Esophagus squamous epithelium (tissue), 5 donors: ENCODE results near the gene UBA3. TPM values are rescaled to one million over a fixed set of nuclear protein-coding genes. Genes with fewer than 3 reads are reported as not detected.

Source experiments
- DNase-seq: peaks from one replicate; lab custom pipeline; 2025; lab: John Stamatoyannopoulos, UW
- H3K27ac ChIP-seq, 4 donors: fragments of 200-600 bp; sonication (generic); one replicate each; pipeline ENCODE4 v1.5.1; 2016 to 2019; ENCODE audit warnings: mild to moderate bottlenecking in 1 of 4
- H3K27me3 ChIP-seq, 4 donors: fragments of 200-600 bp; sonication (generic); 1 replicate in 3 of 4; 2 replicates in 1 of 4; pipeline versions ENCODE4 v1.5.1 to v1.6.0; 2017 to 2021; ENCODE audit warnings: antibody characterized with exemption in 1 of 4
- H3K36me3 ChIP-seq, 3 donors: fragments of 200-600 bp; sonication (generic); one replicate each; pipeline ENCODE4 v1.5.1; 2016 to 2019
- H3K4me1 ChIP-seq, 3 donors: fragments of 200-600 bp; sonication (generic); one replicate each; pipeline ENCODE4 v1.5.1; 2017 to 2019
- H3K4me3 ChIP-seq, 4 donors: fragments of 200-600 bp; sonication (generic); 1 replicate in 3 of 4; 2 replicates in 1 of 4; pipeline ENCODE4 v1.5.1; 2016 to 2019; ENCODE audit warnings: mild to moderate bottlenecking in 2 of 4, moderate library complexity in 1 of 4
- H3K9me3 ChIP-seq, 3 donors: fragments of 200-600 bp; sonication (generic); one replicate each; pipeline ENCODE4 v1.5.1; 2016 to 2019
- POLR2A ChIP-seq, 4 donors: fragments of 450-650 bp; IDR thresholded peaks; one replicate each; pipeline ENCODE4 v1.6.1; 2017; ENCODE audit warnings: antibody characterized with exemption in 4 of 4, mild to moderate bottlenecking in 4 of 4, moderate library complexity in 3 of 4
- WGBS, 2 donors: methylation state at CpG; one replicate each; pipeline ENCODE4 v1.1.5; 2018; 5-methylcytosine and 5-hydroxymethylcytosine counted together
- intact Hi-C: fragments of 100-400 bp; cut with DNase I; formaldehyde crosslinking; loops from one replicate; pipeline ENCODE4 v1.15.0; 2022
- total RNA-seq, 4 donors: library from RNA; depleted of rRNA; stranded (reverse); fragments of >200 nt; gene quantifications; one replicate each; pipeline ENCODE4 v1.1.0, GENCODE V29; 2016
- TF ChIP-seq, protein P1 (sequence below), 6 experiments: fragments of 450-650 bp in 4 of 6; fragments of 200-600 bp in 2 of 6; sonication (generic) in 2 of 6; IDR thresholded peaks; one replicate each; pipeline ENCODE4 v1.5.1; 2016 to 2019; ENCODE audit warnings: antibody characterized with exemption in 6 of 6, mild to moderate bottlenecking in 4 of 6, moderate library complexity in 4 of 6
- donor health status: DM: yes; HTN: yes; CAD: no.

The UBA3 gene
- total RNA-seq, 4 donors from 2014 or later: 33.3 to 63.3 (median 52.7) TPM

DNA sequence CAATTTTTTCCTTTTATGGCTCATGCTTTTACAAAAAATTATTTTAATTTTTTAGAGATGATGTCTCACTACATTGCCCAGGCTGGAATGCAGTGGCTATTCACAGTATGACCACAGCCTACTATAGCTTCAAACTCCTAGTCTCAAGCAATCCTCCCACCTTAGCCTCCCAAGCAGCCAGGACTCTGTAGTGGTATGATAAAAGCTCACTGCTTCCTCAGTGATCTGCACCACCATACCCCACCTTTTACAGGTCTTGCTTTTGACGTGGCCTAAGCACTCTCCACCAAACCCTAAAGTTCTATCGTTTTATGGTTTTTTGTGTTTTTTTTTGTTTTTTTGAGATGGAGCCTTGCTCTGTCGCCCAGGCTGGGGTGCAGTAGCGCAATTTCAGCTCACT, 14.0 kb downstream of the UBA3 start:
- Histone ChIP-seq H3K27ac (no peak overlapping the region), H3K36me3 (peaks cover 0 to 83% (median 19%) of the 10 kb centered on the region in 3 donors), H3K27me3 (no peaks in the 10 kb centered on the region), H3K9me3 (no peaks in the 10 kb centered on the region), H3K4me3 (no peak overlapping the region), H3K4me1 (no peaks in the 10 kb centered on the region)
- 69 to 100% methylated on average over 2 to 3 of the region's 4 CpGs for whole genome bisulfite sequencing, 2 donors
- no peak for TF ChIP-seq POLR2A (IDR thresholded peaks at IDR 0.05)
- TF ChIP-seq, protein P1, sequence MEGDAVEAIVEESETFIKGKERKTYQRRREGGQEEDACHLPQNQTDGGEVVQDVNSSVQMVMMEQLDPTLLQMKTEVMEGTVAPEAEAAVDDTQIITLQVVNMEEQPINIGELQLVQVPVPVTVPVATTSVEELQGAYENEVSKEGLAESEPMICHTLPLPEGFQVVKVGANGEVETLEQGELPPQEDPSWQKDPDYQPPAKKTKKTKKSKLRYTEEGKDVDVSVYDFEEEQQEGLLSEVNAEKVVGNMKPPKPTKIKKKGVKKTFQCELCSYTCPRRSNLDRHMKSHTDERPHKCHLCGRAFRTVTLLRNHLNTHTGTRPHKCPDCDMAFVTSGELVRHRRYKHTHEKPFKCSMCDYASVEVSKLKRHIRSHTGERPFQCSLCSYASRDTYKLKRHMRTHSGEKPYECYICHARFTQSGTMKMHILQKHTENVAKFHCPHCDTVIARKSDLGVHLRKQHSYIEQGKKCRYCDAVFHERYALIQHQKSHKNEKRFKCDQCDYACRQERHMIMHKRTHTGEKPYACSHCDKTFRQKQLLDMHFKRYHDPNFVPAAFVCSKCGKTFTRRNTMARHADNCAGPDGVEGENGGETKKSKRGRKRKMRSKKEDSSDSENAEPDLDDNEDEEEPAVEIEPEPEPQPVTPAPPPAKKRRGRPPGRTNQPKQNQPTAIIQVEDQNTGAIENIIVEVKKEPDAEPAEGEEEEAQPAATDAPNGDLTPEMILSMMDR (IDR thresholded peaks at IDR 0.05): no peak
- intact Hi-C loops: no loop called here
- DNase-seq: no peak

DNA sequence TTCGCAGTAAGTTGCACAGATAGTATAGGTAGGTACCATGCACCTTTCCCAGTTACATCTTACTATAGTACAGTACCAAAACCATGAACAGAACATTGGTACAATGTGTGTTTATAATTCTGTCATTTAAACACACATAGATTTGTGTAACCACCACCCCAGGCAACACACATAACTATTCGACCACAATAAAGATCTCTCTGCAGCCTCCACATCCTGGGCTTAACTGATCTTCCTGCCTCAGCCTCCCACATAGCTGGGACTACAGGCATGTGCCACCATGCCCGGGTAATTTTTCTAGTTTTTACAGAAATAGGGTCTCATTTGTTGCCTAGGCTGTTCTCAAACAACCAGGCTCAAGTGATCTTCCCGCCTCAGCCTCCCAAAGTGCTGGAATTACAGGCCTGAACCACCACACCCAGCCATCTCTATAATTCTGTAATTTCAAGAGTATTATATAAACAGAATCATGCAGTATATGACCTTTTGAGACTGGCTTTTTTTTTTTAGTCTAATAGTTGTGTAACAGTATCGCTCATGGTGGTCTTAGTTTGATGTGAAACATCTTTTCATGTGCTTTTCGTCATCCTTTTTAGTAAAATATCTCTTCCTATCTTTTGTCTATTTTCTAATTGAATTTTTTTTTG, 14.7 kb downstream of the UBA3 start:
- intact Hi-C loops: no loop called here
- H3K27ac ChIP-seq: no peak overlapping the region
- TF ChIP-seq, protein P1 (IDR thresholded peaks at IDR 0.05): no peak
- TF ChIP-seq POLR2A (IDR thresholded peaks at IDR 0.05): no peak
- no peaks in the 10 kb centered on the region for H3K9me3 ChIP-seq
- H3K4me3 ChIP-seq: no peak overlapping the region
- WGBS, 2 donors: 85% methylated on average over 6 of the region's 6 CpGs
- no peaks in the 10 kb centered on the region for H3K4me1 ChIP-seq
- H3K36me3 ChIP-seq: peaks cover 0 to 83% (median 26%) of the 10 kb centered on the region in 3 donors
- DNase-seq: no peak
- H3K27me3 ChIP-seq: no peaks in the 10 kb centered on the region

DNA sequence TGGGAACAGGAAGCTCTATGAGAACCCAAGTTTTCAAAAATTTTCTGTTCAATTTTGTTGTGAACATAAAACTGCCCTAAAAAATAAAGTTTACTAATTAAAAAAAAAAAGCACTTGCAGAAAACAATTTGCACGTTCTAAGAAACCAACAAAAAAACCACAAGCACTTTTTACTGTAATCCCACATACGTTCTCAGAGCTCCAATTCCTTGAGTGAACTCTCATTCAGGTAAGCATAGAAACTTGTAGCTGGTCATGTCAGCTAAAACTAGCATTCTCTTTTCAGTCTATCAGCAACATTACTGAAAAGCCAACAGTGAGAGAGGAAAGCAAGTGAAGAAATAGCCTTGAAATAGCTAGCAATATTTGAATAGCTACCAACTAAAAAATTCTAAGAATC, 16.5 kb downstream of the UBA3 start:
- intact Hi-C loops: no loop called here
- no peaks in the 10 kb centered on the region for H3K9me3 ChIP-seq
- no peaks in the 10 kb centered on the region for H3K4me1 ChIP-seq
- DNase-seq: no peak
- no peak overlapping the region for H3K4me3 ChIP-seq
- H3K27me3 ChIP-seq: no peaks in the 10 kb centered on the region
- TF ChIP-seq, protein P1 (IDR thresholded peaks at IDR 0.05): no peak
- TF ChIP-seq POLR2A (IDR thresholded peaks at IDR 0.05): no peak
- 68 to 76% methylated on average over 2 of the region's 2 CpGs for WGBS, 2 donors
- H3K27ac ChIP-seq: no peak overlapping the region
- H3K36me3 ChIP-seq: peaks cover 0 to 86% (median 26%) of the 10 kb centered on the region in 3 donors

DNA sequence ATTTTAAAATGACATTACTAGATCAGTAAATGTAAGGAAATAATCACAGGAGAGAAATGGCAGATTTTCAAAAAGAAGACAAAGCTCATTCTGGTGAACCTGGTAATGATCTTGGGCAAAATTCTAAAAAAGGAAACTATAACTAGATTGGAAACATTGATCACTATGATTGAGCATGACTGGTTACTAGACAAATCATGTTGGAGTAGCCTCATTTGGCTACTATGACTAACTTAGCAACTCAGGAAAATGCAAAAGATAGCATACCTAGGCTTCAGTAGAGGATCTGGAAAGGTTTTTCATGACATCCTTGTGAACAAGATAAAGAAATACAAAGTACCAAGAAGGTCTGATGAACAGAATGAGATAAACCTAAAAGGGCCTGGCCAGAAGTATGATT, 20.5 kb downstream of the UBA3 start:
- Histone ChIP-seq H3K27ac (no peak overlapping the region), H3K36me3 (peaks cover 0 to 99% (median 35%) of the 10 kb centered on the region in 3 donors), H3K4me3 (no peak overlapping the region), H3K9me3 (no peaks in the 10 kb centered on the region), H3K27me3 (no peaks in the 10 kb centered on the region), H3K4me1 (no peaks in the 10 kb centered on the region)
- TF ChIP-seq, protein P1 (IDR thresholded peaks at IDR 0.05): no peak
- TF ChIP-seq POLR2A (IDR thresholded peaks at IDR 0.05): no peak
- no peak for DNase-seq
- intact Hi-C loops: no loop called here

DNA sequence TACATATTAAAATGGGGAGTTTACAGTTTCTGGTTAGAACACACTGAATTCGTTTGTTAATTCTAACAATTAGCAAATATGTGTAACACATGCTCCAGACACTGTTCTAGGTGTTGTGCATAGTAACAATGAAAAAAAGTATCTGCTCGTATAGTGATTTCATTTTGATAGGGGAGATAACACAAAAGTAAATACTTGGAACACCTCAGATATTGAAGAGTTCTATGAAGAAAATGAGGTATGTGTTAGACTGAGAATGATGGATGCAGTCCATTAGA, 21.3 kb downstream of the UBA3 start:
- Histone ChIP-seq H3K9me3 (no peaks in the 10 kb centered on the region), H3K4me3 (no peak overlapping the region), H3K27ac (peak overlapping the region in 2 of 4 donors; percentile 12 to 56), H3K36me3 (peaks cover 0 to 100% (median 35%) of the 10 kb centered on the region in 3 donors), H3K27me3 (no peaks in the 10 kb centered on the region), H3K4me1 (no peaks in the 10 kb centered on the region)
- intact Hi-C loops: no loop called here
- WGBS, 2 donors: 74 to 87% methylated on average over 2 of the region's 2 CpGs
- DNase-seq: no peak
- no peak for TF ChIP-seq POLR2A (IDR thresholded peaks at IDR 0.05)
- TF ChIP-seq, protein P1 (IDR thresholded peaks at IDR 0.05): no peak
